GM19035 (cell line): ENCODE results near the gene ZNF3.

Source experiments
- ATAC-seq: cut with Tn5 transposase; IDR thresholded peaks from one replicate; pipeline ENCODE4 v1.9.1; 2021; ENCODE audit not compliant: unreplicated experiment

Gene ZNF3

DNA sequence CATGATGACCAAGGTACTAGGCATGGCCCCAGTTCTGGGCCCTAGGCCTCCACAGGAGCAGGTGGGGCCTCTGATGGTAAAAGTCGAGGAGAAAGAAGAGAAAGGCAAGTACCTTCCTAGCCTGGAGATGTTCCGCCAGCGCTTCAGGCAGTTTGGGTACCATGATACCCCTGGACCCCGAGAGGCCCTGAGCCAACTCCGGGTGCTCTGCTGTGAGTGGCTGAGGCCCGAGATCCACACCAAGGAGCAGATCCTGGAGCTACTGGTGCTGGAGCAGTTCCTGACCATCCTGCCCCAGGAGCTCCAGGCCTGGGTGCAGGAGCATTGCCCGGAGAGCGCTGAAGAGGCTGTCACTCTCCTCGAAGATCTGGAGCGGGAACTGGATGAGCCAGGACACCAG lies 24.5 kb downstream of the ZNF3 start:
- no peak for ATAC-seq

GRCh38 chr7:100053215-100053614 lies 28.3 kb downstream of the ZNF3 start:
- ATAC-seq = no peak

- no peak for ATAC-seq
Observed at GRCh38 chr7:100051611-100052010, 29.9 kb downstream of the ZNF3 start.

- ATAC-seq = peak; percentile 90
Observed at GRCh38 chr7:100049441-100050291, 31.9 kb downstream of the ZNF3 start, which contains the start of gene ZSCAN21. Gene ZSCAN21 (plus strand): TSS chr7:100049774. CDS start chr7:100057007, 7,233 bp downstream.

GRCh38 chr7:100048680-100049079 lies 32.8 kb downstream of the ZNF3 start:
- no peak for ATAC-seq

DNA sequence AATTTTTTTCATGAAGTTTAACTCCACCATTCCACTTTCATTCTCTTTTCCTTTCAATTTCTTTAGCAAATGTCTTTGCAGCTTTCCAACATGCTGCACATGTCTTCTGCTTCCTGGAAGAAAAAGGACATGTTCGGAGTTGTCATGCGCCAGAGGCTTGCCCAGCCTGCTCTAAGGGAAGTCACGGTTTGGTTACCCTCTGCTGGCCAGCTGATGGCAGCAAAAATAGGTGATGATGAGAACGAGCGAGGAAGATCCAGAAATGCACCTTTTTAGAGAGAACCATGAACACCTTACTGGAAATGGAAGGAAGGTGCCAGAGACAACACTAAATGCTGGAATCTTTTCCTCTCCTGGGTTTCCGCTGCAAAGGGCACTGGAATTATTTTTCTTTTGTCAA lies 36.8 kb downstream of the ZNF3 start:
- ATAC-seq = no peak

DNA sequence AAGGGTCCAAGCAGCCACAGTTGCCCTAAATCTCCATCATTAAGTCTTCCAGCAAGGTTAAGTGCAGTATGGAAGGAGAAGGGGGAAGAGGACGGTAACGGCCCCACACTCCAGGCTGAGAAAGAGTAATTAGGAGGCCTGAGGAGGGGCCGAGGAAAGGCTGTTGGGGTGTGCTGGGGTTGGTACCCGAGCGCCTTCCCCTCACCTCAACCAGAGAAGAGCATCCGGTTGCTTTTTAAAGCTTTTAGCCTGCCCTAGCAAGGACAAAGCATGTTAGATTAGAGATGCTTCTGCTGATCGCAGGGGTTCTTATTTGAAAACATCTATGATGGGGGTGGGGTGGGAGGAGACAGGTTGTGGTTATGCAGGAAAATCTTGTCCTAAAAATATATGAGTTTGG lies 40.9 kb downstream of the ZNF3 start:
- ATAC-seq = no peak

DNA sequence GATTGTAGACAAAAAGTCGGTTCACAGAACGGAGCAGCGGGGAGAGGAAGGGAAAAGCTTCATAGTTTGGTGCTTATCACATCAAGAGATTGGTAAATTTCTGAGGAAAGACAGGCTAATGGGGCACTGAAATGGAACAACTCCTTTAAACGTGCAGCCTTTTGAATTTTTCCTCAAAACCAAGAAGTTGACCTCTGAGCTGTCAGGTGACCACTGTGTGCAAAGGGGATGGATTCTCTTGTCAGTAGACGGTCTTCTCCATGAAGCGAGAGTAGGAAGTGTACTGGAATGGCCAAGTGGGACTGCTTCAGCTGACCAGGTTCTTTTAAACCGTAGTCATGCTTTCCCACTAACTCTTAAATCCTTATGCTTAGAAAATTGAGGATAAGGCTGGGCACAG lies 43.2 kb downstream of the ZNF3 start:
- no peak for ATAC-seq

GRCh38 chr7:100035876-100036275 lies 45.6 kb downstream of the ZNF3 start:
- ATAC-seq = no peak

GRCh38 chr7:100034871-100035510 lies 46.5 kb downstream of the ZNF3 start:
- ATAC-seq = no peak

- ATAC-seq = no peak
Observed at GRCh38 chr7:100033526-100033925, 48.0 kb downstream of the ZNF3 start.

DNA sequence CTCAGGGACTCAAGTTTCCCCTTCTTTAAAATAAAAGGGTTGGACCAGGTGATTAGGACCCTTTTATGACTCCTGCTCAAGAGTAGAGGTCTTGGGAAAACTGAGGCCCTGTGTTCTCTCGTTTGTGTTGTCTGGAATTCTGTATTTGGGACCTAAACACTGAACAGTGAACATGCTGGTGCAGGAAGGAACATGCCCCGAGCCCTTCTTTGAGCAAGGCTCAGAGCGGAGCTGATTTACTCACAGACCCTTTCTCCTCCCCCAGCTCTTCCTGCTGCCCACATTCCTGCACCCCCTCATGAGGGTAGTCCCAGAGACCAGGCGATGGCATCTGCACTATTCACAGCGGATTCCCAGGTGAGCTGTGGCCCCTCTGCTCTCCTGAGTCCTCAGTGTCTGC lies 51.9 kb downstream of the ZNF3 start:
- no peak for ATAC-seq

DNA sequence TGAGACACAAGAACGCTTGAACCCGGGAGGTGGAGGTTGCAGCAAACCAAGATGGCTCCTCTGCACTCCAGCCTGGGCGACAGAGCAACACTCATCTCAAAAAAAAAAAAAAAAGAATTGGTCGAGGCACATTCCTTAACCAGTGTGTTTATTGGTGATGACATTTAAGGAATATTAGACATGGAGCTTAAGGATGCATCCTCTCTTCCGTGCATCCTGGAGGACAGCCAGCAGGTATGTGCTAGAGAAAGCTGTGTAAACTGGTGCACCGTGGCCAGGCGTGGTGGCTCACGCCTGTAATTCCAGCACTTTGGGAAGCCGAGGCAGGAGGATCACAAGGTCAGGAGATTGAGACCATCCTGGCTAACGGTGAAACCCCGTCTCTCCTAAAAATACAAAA lies 54.3 kb downstream of the ZNF3 start:
- ATAC-seq = no peak

DNA sequence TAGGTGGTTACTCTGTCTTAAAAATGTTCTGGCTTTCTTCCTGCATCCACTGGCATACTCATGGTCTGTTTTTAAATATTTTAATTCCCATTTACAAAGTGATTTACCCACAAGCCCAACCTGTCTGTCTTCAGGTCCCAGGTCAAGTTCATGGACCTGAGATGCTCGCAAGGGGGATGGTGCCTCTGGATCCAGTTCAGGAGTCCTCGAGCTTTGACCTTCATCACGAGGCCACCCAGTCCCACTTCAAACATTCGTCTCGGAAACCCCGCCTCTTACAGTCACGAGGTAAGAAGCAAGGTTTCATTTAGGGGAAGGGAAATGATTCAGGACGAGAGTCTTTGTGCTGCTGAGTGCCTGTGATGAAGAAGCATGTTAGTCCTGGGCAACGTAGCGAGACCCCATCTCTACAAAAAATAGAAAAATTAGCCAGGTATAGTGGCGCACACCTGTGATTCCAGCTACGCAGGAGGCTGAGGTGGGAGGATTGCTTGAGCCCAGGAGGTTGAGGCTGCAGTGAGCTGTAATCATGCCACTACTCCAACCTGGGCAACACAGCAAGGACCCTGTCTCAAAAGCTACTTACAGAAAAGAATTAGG lies 57.4 kb downstream of the ZNF3 start:
- ATAC-seq = no peak

GRCh38 chr7:100023526-100023925 lies 58.0 kb downstream of the ZNF3 start:
- no peak for ATAC-seq

- ATAC-seq = no peak
Observed at GRCh38 chr7:100022621-100023020, 58.9 kb downstream of the ZNF3 start.

DNA sequence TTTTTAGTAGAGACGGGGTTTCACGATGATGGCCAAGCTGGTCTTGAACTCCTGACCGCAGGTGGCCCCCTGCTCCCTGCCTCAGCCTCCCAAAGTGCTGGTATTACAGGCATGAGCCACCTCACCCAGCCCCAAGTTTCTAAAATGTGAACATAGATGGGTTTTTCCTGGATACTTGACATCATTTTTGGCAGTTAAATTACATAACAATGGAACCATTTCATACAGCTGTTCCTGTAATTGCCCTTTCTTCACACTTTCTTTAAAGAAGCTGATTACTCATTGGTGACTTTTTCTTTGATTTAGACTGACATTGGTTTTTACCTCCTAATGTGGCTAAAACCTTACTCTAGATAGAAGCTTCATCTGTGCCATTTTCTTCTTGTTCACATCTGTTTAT lies 60.2 kb downstream of the ZNF3 start:
- no peak for ATAC-seq
